Ovary (tissue), 9 donors: ENCODE measurements around the gene NXNL2. TPM values are rescaled to one million over a fixed set of nuclear protein-coding genes. Genes with fewer than 3 reads are reported as not detected.

ENCODE experiments used
- DNase-seq, 5 donors: peaks; one replicate each; pipeline ENCODE4 v3.0.0-alpha.2; 2019 to 2020
- H3K27ac ChIP-seq, 2 donors: fragments of 200-600 bp; one replicate each; pipeline versions ENCODE4 v1.5.1 to v1.8.0; 2019 to 2022
- H3K27me3 ChIP-seq: fragments of 200-600 bp; one replicate; pipeline ENCODE4 v1.8.0; 2022
- H3K36me3 ChIP-seq: fragments of 200-600 bp; sonication (generic); one replicate; pipeline ENCODE4 v1.5.1; 2019
- H3K4me1 ChIP-seq: one replicate; pipeline ENCODE4 v1.8.1; 2013; ENCODE audit warnings: mild to moderate bottlenecking, moderate library complexity; ENCODE audit not compliant: insufficient read depth
- H3K4me3 ChIP-seq: fragments of 200-600 bp; sonication (generic); one replicate; pipeline ENCODE4 v1.5.1; 2017
- H3K9me3 ChIP-seq, 2 donors: fragments of 200-600 bp in 1 of 2; sonication (generic) in 1 of 2; one replicate each; pipeline versions ENCODE4 v1.5.1 to v1.8.1; 2013 to 2019; ENCODE audit warnings: mild to moderate bottlenecking in 1 of 2, moderate library complexity in 1 of 2
- EP300 ChIP-seq: sonication (generic); formaldehyde crosslinking; IDR thresholded peaks from one replicate; pipeline ENCODE4 v1.6.1; 2017; ENCODE audit warnings: antibody characterized with exemption
- POLR2A ChIP-seq: fragments of 450-650 bp; IDR thresholded peaks from one replicate; pipeline ENCODE4 v1.6.1; 2017; ENCODE audit warnings: antibody characterized with exemption, mild to moderate bottlenecking, moderate library complexity
- WGBS, 3 donors: extraction: QIAGEN DNeasy Blood & Tissue Kit in 1 of 3; methylation state at CpG; one replicate each; pipeline versions ENCODE4 v1.1.5 to v1.1.7; 2013 to 2017; 5-methylcytosine and 5-hydroxymethylcytosine counted together
- intact Hi-C, 4 donors: fragments of 100-400 bp; cut with DNase I; formaldehyde crosslinking; loops; one replicate each; pipeline versions ENCODE4 v1.11.0 to v1.15.1; 2022 to 2023
- polyA plus RNA-seq, 2 donors: library from polyadenylated mRNA; stranded (reverse); fragments of 200-250 nt in 1 of 2; fragments of 350-450 nt in 1 of 2; fragmentation: Illumina TruSeq in 1 of 2; extraction: RNeasy Lipid Tissue Mini Kit (QIAGEN cat#74804) in 1 of 2; gene quantifications; one replicate each; pipeline ENCODE4 v1.2.3, GENCODE V29; 2013 to 2014
- total RNA-seq, 7 donors: library from RNA; depleted of rRNA in 2 of 7; stranded (reverse); fragments of >200 nt in 2 of 7; fragmentation: NEBNext Ultra II Directional in 3 of 7; extraction: Animal tissue kit (Norgen Biotek cat#: 25700) in 3 of 7; gene quantifications; one replicate each; pipeline versions ENCODE4 v1.1.0 to v1.2.4, GENCODE V29; 2016 to 2023
- TF ChIP-seq, protein P1 (sequence below), 3 donors: fragments of 450-650 bp in 2 of 3; fragments of 200-600 bp in 1 of 3; IDR thresholded peaks; one replicate each; pipeline versions ENCODE4 v1.5.1 to v1.8.0; 2016 to 2022; ENCODE audit warnings: antibody characterized with exemption in 3 of 3, mild to moderate bottlenecking in 1 of 3
- donor health status: DM: no; HTN: no; CAD: no; lungs with moderate emphysema.
- donor health status: DM: no; HTN: no; CAD: no.
- donor health status: Bipolar disorder and iron deficiency.
- donor health status: DM: yes; HTN: yes; CAD: no.
- donor health status: DM: no; HTN: no; CAD: no.
- donor health status: DM: yes; HTN: yes; CAD: no.

The NXNL2 gene
- total and polyA plus RNA-seq, 9 donors = 1.9 to 52.4 (median 4.3) TPM

DNA sequence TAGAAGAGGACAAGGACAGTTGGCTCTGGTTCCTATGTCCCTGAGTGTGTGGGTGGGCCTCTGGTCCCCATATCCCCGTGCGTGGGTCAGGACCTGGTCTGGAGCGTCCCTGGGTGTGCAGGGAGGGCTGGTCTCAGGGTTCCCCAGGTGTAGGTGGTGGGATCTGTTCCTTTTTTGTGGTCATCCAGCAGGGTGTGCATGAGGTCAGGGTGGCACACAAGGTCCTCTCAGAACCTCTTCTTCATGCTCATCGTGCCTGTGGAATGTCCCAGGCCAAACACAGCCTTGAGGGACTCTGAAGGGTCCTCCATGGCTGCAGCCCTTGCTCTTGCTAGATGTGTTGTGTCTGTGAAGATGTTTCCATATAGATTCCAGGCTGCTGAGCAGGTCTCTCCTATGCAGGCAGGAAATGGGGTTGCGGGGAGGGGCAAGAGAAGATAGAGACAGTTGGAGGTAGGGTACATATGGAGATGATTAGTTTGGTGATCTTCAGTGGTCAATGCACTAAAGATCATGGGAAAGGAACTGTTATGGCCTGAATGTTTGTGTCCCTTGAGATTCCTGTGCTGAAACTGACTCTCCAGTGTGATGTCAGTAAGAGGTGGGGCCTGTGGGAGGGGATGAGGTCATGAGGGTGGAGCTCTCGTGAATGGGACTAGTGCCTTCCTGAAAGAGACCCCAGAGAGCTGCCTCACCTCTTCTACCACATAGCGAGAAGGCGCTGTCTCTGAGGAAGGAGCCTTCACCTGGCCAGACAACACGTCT, 53.1 kb downstream of the NXNL2 start:
- TF ChIP-seq EP300 (no peak), POLR2A (no peak)
- TF ChIP-seq, protein P1, sequence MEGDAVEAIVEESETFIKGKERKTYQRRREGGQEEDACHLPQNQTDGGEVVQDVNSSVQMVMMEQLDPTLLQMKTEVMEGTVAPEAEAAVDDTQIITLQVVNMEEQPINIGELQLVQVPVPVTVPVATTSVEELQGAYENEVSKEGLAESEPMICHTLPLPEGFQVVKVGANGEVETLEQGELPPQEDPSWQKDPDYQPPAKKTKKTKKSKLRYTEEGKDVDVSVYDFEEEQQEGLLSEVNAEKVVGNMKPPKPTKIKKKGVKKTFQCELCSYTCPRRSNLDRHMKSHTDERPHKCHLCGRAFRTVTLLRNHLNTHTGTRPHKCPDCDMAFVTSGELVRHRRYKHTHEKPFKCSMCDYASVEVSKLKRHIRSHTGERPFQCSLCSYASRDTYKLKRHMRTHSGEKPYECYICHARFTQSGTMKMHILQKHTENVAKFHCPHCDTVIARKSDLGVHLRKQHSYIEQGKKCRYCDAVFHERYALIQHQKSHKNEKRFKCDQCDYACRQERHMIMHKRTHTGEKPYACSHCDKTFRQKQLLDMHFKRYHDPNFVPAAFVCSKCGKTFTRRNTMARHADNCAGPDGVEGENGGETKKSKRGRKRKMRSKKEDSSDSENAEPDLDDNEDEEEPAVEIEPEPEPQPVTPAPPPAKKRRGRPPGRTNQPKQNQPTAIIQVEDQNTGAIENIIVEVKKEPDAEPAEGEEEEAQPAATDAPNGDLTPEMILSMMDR (IDR thresholded peaks at IDR 0.05) = no peak
- H3K27ac ChIP-seq = no peak overlapping the region
- no peaks in the 10 kb centered on the region for H3K9me3 ChIP-seq
- no peaks in the 10 kb centered on the region for H3K36me3 ChIP-seq
- no peaks in the 10 kb centered on the region for H3K27me3 ChIP-seq
- no peak overlapping the region for H3K4me3 ChIP-seq
- 93 to 96% (median 94%) methylated on average over 9 of the region's 9 CpGs for WGBS, 3 donors
- no peaks in the 10 kb centered on the region for H3K4me1 ChIP-seq
- intact Hi-C loops = no loop called here
- no peak for DNase-seq

DNA sequence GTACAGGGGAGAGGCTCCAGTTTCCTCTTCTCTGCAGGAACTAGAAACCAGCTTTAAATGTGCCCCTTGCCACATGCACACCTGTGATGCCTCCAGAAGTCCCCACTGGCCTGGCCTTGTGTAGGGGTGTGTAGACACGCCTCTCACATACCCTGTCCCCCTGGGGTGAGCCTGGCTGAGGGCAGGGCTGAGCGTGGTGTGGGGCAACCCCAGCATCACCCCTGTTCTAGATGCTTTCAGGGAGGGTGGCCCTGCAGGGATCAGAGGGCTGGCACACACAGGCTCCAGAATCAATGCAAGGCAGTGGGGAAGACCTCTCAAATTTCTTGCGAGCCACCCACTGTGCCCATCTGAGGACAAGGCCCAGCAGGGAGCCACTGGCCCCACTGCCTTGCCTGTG, 54.7 kb downstream of the NXNL2 start:
- TF ChIP-seq EP300 = no peak
- no peak for TF ChIP-seq POLR2A
- TF ChIP-seq, protein P1 (IDR thresholded peaks at IDR 0.05) = no peak
- Histone ChIP-seq H3K9me3 (no peaks in the 10 kb centered on the region), H3K4me3 (no peak overlapping the region), H3K36me3 (no peaks in the 10 kb centered on the region), H3K27me3 (no peaks in the 10 kb centered on the region), H3K4me1 (no peaks in the 10 kb centered on the region), H3K27ac (no peak overlapping the region)
- intact Hi-C loops = loop anchor here in 2 of 4 donors (5.0 kb wide), 1 partner anchor 413 kb away; no protein-coding TSS in a partner anchor
- no peak for DNase-seq
- 97 to 100% (median 98%) methylated on average over 3 of the region's 3 CpGs for WGBS, 3 donors

DNA sequence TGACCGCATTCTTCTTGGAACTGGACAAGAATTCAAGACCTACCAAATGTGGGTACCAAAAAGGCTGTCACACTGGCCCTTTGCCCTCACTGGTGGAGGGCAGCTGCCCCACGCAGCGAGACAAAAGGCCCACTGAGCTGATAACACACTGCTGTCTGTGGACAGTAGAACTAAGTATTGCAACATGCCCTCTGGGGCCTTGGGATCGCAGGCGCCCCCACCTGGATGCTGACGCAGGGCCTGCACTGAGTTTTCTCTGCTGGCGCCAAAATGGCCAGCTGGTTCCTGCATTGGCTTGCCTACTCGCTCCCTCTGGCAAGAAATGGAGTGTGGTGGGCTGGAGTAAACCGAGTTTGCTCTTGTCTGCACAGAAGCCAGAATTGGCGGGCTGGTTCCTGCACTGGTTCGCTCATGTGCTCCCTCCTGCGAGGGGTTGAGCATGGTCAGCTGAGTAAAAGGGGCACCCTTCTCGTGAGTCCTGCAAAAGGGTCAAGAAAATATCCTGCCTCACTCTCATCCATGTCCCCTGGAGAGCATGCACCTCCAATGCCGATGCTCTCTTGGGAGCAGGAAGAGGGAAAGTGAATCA, 55.7 kb downstream of the NXNL2 start:
- H3K36me3 ChIP-seq = no peaks in the 10 kb centered on the region
- no peaks in the 10 kb centered on the region for H3K27me3 ChIP-seq
- 84 to 93% (median 89%) methylated on average over 14 of the region's 14 CpGs for WGBS, 3 donors
- no peak for DNase-seq
- H3K4me1 ChIP-seq = no peaks in the 10 kb centered on the region
- TF ChIP-seq, protein P1 (IDR thresholded peaks at IDR 0.05) = no peak
- TF ChIP-seq POLR2A (no peak), EP300 (no peak)
- no peak overlapping the region for H3K4me3 ChIP-seq
- no peaks in the 10 kb centered on the region for H3K9me3 ChIP-seq
- no peak overlapping the region for H3K27ac ChIP-seq
- intact Hi-C loops = loop anchor here in 2 of 4 donors (5.0 kb wide), 1 partner anchor 412 kb away; no protein-coding TSS in a partner anchor

DNA sequence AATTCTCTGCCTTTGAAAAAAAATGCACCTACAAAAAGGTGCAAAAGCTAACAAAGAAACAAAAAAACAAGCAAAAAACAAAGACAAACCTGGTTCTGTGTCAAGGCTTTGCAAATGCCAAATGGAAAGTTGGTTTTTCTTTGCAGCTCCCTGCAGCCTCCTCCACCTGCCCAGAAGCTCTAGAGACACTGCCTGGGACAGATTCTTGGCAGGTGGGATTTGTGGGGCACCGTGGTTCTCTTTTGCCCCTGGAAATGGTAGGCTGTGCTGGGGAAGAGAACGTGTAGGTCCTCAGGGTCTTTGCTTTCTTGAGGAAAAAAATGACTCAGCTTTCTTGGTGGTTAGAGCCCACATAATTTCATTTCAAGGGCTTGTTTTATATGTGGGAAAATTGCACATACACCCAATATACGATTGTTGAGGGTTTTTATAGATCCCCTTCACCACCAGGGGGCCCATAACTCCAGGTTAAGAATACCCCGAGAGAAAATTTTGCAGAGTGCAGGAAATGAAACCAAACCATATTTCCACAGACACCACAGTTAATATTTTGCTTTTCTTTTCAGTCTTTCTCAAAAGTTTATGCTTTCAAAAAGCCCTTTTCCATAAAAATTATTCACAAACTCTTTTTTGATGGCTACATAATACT, 58.7 kb downstream of the NXNL2 start:
- Histone ChIP-seq H3K36me3 (no peaks in the 10 kb centered on the region), H3K4me3 (no peak overlapping the region), H3K27me3 (no peaks in the 10 kb centered on the region), H3K9me3 (no peaks in the 10 kb centered on the region), H3K27ac (no peak overlapping the region), H3K4me1 (no peaks in the 10 kb centered on the region)
- peak; percentile 36 to 66 (median 45) for DNase-seq
- WGBS, 3 donors = 22 to 26% (median 23%) methylated on average over 4 of the region's 4 CpGs
- intact Hi-C loops = loop anchor here (2.0 to 5.0 kb wide), 2 partner anchors 407 to 409 kb away; no protein-coding TSS in a partner anchor
- TF ChIP-seq, protein P1 (IDR thresholded peaks at IDR 0.05) = peak; percentile 14 to 74 (median 60)
- no peak for TF ChIP-seq EP300

Other genes with a start within 250 kb of the NXNL2 start
- gene SPIN1, start 146.7 kb upstream of the NXNL2 start, total RNA-seq = 100 to 1,000 TPM in 6 of 7 donors, 10 to 100 TPM in 1; 88.5 to 144 (median 131) TPM
- gene SPIN1, start 146.7 kb upstream of the NXNL2 start, polyA plus RNA-seq = 10 to 100 TPM; 61.4 to 95.0 TPM